Mucosa of stomach (tissue), 1 donor: ENCODE measurements around the gene AGPAT2.

Experiments
- H3K27me3 ChIP-seq: one replicate; pipeline ENCODE4 v1.7.0; 2013; ENCODE audit warnings: mild to moderate bottlenecking, low read length; ENCODE audit not compliant: control insufficient read depth, insufficient read depth
- H3K36me3 ChIP-seq: one replicate; pipeline ENCODE4 v1.7.0; 2013; ENCODE audit warnings: low read length; ENCODE audit not compliant: control insufficient read depth, insufficient read depth
- H3K4me1 ChIP-seq: one replicate; pipeline ENCODE4 v1.7.0; 2013; ENCODE audit warnings: mild to moderate bottlenecking, low read length; ENCODE audit not compliant: control insufficient read depth, insufficient read depth
- H3K4me3 ChIP-seq: one replicate; pipeline ENCODE4 v1.7.0; 2013; ENCODE audit warnings: low read length
- H3K9ac ChIP-seq: one replicate; pipeline ENCODE4 v1.7.0; 2013; ENCODE audit warnings: mild to moderate bottlenecking, low read length, moderate library complexity
- H3K9me3 ChIP-seq: one replicate; pipeline ENCODE4 v1.7.0; 2013; ENCODE audit warnings: mild to moderate bottlenecking, low read length, moderate library complexity; ENCODE audit not compliant: control insufficient read depth
- donor health status: Pancreatic carcinoma.

AGPAT2 gene

DNA sequence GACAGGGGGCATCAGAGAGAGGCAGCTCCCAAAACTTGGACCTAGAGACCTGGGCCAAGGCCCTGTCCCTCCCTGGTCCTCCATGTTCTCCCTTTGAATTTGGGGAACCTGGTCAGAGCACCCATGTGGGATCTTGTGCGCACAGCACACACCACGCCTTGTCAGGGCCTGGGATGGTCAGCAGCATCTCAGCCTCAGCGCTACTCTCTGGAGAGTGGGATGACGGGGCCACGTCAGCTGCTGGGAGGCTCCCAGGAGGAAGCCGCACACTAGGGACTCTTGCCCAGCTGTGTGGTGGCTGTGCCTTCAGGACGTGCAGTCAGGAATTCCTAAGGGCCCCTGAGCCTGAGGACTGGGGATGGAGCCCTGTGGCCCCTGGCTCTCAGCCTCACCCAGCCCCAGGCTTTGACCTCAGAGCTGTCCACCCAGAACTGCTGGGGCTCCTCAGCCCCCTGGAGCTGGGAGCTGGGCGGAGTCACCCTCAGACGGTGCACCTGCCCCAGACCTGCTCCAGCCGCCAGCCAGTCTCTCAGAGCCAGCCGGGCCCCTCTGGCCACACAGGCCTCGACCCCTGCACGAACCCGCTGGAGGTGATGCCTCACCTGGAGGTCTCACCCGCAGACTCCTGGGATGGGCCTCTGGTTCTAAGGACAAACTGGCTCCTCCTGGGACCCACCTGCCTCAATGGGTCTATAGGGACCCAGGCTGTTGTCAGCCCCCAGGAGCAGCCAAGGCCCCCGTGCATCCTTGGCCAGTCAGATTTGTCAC, 62.9 kb downstream of the AGPAT2 start:
- H3K36me3 ChIP-seq = no peaks in the 10 kb centered on the region
- H3K4me3 ChIP-seq = no peak overlapping the region
- H3K9ac ChIP-seq = peak overlapping the region; percentile 4
- H3K9me3 ChIP-seq = no peaks in the 10 kb centered on the region
- H3K27me3 ChIP-seq = peaks cover 42% of the 10 kb centered on the region
- H3K4me1 ChIP-seq = peaks cover 52% of the 10 kb centered on the region

DNA sequence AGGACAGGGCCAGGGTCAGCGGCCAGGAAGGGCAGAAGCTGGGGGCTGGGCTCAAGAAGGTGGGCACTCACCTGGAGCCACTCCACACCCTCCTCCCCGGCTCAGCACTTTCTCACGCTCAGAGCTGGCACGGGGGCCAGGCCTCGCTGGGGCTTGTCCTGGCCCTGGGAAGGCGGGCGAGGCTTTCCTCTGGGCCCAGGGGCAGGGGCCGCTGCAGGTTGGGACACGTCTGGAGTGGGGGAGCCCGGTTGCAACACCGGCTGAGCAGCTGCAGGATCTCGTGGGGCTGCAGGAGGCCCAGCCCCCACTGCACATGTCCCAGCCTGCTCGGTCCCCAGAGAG, 63.4 kb downstream of the AGPAT2 start:
- Histone ChIP-seq H3K4me3 (no peak overlapping the region), H3K27me3 (peaks cover 42% of the 10 kb centered on the region)

More for the DNA sequence above, 63.4 kb downstream of the AGPAT2 start:
- H3K9ac ChIP-seq = no peak overlapping the region
- no peaks in the 10 kb centered on the region for H3K36me3 ChIP-seq
- H3K9me3 ChIP-seq = no peaks in the 10 kb centered on the region
- H3K4me1 ChIP-seq = peaks cover 50% of the 10 kb centered on the region
